HG03103 (cell line): ENCODE measurements around the gene STK32C.
"Not testable (repeated sequence)": the region's sequence is repeated elsewhere in the genome, so short reads cannot be mapped to it uniquely, and the experiment has no call there.

Source experiments
- ATAC-seq: cut with Tn5 transposase; IDR thresholded peaks from one replicate; pipeline ENCODE4 v1.9.1; 2021; ENCODE audit warnings: low read depth; ENCODE audit not compliant: unreplicated experiment

STK32C gene

GRCh38 chr10:132220996-132221395, 86.8 kb downstream of the STK32C start:
- not testable (repeated sequence) for ATAC-seq

GRCh38 chr10:132220061-132220460, 87.7 kb downstream of the STK32C start:
- no peak for ATAC-seq

GRCh38 chr10:132219486-132219885, 88.3 kb downstream of the STK32C start:
- ATAC-seq, result no peak

- not testable (repeated sequence) for ATAC-seq
These were observed 91.3 kb downstream of the STK32C start for GRCh38 chr10:132216441-132216840.

GRCh38 chr10:132213917-132214316, 93.8 kb downstream of the STK32C start:
- no peak for ATAC-seq

GRCh38 chr10:132212816-132213215, 94.9 kb downstream of the STK32C start:
- no peak for ATAC-seq

- ATAC-seq, result no peak
These were observed 96.5 kb downstream of the STK32C start for GRCh38 chr10:132211246-132211645.

GRCh38 chr10:132210766-132211165, 97.0 kb downstream of the STK32C start:
- no peak for ATAC-seq

- no peak for ATAC-seq
These were observed 97.7 kb downstream of the STK32C start for GRCh38 chr10:132209978-132210530.

GRCh38 chr10:132209130-132209529, 98.6 kb downstream of the STK32C start:
- ATAC-seq, result no peak

- ATAC-seq, result no peak
These were observed 99.2 kb downstream of the STK32C start for GRCh38 chr10:132208462-132209050.

GRCh38 chr10:132207536-132208461, 100.0 kb downstream of the STK32C start:
- ATAC-seq, result no peak

GRCh38 chr10:132206806-132207535, 100.8 kb downstream of the STK32C start:
- ATAC-seq, result no peak

- ATAC-seq, result no peak
These were observed 101.4 kb downstream of the STK32C start for GRCh38 chr10:132206377-132206745.

GRCh38 chr10:132205650-132206376, 101.9 kb downstream of the STK32C start:
- ATAC-seq, result no peak

- no peak for ATAC-seq
These were observed 102.8 kb downstream of the STK32C start for GRCh38 chr10:132204781-132205473.

- ATAC-seq, result no peak
These were observed 103.5 kb downstream of the STK32C start for GRCh38 chr10:132204078-132204780.

- no peak for ATAC-seq
These were observed 104.3 kb downstream of the STK32C start for GRCh38 chr10:132203256-132204077.
